ENCODE results near the gene BARD1. TPM values are rescaled to one million over a fixed set of nuclear protein-coding genes. Genes with fewer than 3 reads are reported as not detected.

Gene BARD1
- total and polyA plus RNA-seq, 2 donors (not counting 1 experiment from before 2014, with no cell fraction given), result 4.3 to 20.7 TPM

DNA sequence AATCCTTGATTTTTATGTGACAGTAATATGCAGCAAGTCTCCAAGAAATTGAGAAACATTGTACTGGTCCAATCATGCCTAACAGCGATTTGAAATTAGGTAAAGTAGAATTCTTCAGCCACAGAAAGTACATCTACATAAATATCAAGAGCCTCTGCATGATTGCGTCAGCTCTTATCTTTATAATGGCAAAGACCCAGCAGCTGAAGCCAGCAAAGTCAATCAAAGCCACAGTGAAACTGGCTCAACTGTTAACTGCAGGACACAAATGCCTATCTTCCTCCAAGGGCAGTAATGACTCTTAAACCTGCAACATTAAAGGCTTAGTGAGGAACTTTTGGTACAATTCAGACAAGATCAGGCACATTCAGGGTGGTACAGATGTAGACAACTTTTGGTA, 102.5 kb downstream of the BARD1 start:
- H3K4me2 ChIP-seq (replicated peaks; ENCODE audit: low read depth, low read length, poor library complexity, severe bottlenecking), result no peak overlapping the region
- H3K4me1 Mint-ChIP-seq, result no peaks in the 10 kb centered on the region
- no peaks in the 10 kb centered on the region for H3K79me2 ChIP-seq (ENCODE audit: control insufficient read depth, insufficient read depth, low read length)
- intact Hi-C loops (cut with micrococcal nuclease), result no loop called here
- H3K27me3 Mint-ChIP-seq, result no peaks in the 10 kb centered on the region
- H3K4me3 Mint-ChIP-seq, result no peak overlapping the region
- WGBS (ENCODE audit: insufficient coverage), result 100% methylated on average over 1 of the region's 2 CpGs
- H3K9ac ChIP-seq (ENCODE audit: low read length), result no peak overlapping the region
- H3K27ac Mint-ChIP-seq, result no peak overlapping the region
- H3K4me1 ChIP-seq (ENCODE audit: control insufficient read depth in 2 of 2, insufficient read depth in 2 of 2, low read length in 2 of 2), result no peaks in the 10 kb centered on the region
- H3K27ac ChIP-seq (ENCODE audit: low read length in 2 of 2), result no peak overlapping the region
- H3K4me3 ChIP-seq (ENCODE audit: control extremely low read depth in 1 of 5, extremely low read depth in 1 of 5, insufficient read depth in 1 of 5, low read depth in 2 of 5, low read length in 4 of 5), result no peak overlapping the region
- H2AFZ ChIP-seq (ENCODE audit: insufficient read depth, low read depth, low read length, poor library complexity, severe bottlenecking), result no peak overlapping the region
- peaks cover 3% of the 10 kb centered on the region for H3K9me3 Mint-ChIP-seq (ENCODE audit: insufficient read depth)
- H3K9me3 ChIP-seq (ENCODE audit: control extremely low read depth in 1 of 3, control insufficient read depth in 2 of 3, insufficient read depth in 1 of 3, low read length in 2 of 3), result no peaks in the 10 kb centered on the region
- H3K27me3 ChIP-seq (replicated peaks in 1 of 4; ENCODE audit: control extremely low read depth in 1 of 4, control insufficient read depth in 3 of 4, insufficient read depth in 4 of 4, low read length in 3 of 4), result no peaks in the 10 kb centered on the region
- no peak for DNase-seq
- ChIA-PET POLR2A (no interaction called here), CTCF (no interaction called here)
- ATAC-seq (ENCODE audit: low read depth), result no peak
- no peaks in the 10 kb centered on the region for H3K36me3 ChIP-seq (replicated peaks in 1 of 2; ENCODE audit: control extremely low read depth in 1 of 2, control insufficient read depth in 1 of 2, extremely low read depth in 1 of 2, insufficient read depth in 2 of 2, low read length in 1 of 2)
- TF ChIP-seq, protein P1, sequence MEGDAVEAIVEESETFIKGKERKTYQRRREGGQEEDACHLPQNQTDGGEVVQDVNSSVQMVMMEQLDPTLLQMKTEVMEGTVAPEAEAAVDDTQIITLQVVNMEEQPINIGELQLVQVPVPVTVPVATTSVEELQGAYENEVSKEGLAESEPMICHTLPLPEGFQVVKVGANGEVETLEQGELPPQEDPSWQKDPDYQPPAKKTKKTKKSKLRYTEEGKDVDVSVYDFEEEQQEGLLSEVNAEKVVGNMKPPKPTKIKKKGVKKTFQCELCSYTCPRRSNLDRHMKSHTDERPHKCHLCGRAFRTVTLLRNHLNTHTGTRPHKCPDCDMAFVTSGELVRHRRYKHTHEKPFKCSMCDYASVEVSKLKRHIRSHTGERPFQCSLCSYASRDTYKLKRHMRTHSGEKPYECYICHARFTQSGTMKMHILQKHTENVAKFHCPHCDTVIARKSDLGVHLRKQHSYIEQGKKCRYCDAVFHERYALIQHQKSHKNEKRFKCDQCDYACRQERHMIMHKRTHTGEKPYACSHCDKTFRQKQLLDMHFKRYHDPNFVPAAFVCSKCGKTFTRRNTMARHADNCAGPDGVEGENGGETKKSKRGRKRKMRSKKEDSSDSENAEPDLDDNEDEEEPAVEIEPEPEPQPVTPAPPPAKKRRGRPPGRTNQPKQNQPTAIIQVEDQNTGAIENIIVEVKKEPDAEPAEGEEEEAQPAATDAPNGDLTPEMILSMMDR (IDR thresholded peaks at IDR 0.05), result no peak
- no peak for TF ChIP-seq EZH2 (IDR thresholded peaks at IDR 0.05; ENCODE audit: borderline replicate concordance, insufficient read depth, low read depth, low read length, poor library complexity, severe bottlenecking)
- no peaks in the 10 kb centered on the region for H4K20me1 ChIP-seq (ENCODE audit: control insufficient read depth, insufficient read depth, low read length, poor library complexity, severe bottlenecking)

DNA sequence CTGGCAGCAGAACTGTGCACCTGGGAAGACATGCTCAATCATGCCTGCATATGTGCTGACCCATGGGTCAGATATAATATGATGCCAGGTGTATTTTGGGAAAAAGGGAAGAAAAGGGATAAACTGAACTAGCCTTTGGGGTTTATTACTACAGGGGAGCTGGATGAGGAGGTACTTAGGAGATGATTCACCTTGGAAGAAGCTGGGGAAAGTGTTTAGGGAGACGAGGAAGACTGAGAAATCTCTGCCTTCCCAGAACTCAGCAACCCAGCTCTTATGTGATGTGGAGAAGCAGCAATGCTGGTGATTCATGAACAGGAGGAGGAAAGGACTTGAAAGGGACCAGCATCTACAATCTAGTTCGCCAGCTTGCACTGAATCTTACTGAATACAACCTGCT, 110.2 kb downstream of the BARD1 start:
- H3K36me3 ChIP-seq (replicated peaks in 1 of 2; ENCODE audit: control extremely low read depth in 1 of 2, control insufficient read depth in 1 of 2, extremely low read depth in 1 of 2, insufficient read depth in 2 of 2, low read length in 1 of 2), result no peaks in the 10 kb centered on the region
- Mint-ChIP-seq H3K4me3 (no peak overlapping the region), H3K9me3 (ENCODE audit: insufficient read depth) (peaks cover 2% of the 10 kb centered on the region), H3K27me3 (no peaks in the 10 kb centered on the region), H3K4me1 (no peaks in the 10 kb centered on the region), H3K27ac (no peak overlapping the region)
- H3K4me1 ChIP-seq (ENCODE audit: control insufficient read depth in 2 of 2, insufficient read depth in 2 of 2, low read length in 2 of 2), result no peaks in the 10 kb centered on the region
- ChIA-PET POLR2A (no interaction called here), CTCF (no interaction called here)
- H4K20me1 ChIP-seq (ENCODE audit: control insufficient read depth, insufficient read depth, low read length, poor library complexity, severe bottlenecking), result no peaks in the 10 kb centered on the region
- H3K79me2 ChIP-seq (ENCODE audit: control insufficient read depth, insufficient read depth, low read length), result no peaks in the 10 kb centered on the region
- no peak overlapping the region for H2AFZ ChIP-seq (ENCODE audit: insufficient read depth, low read depth, low read length, poor library complexity, severe bottlenecking)
- H3K27ac ChIP-seq (ENCODE audit: low read length in 2 of 2), result no peak overlapping the region
- intact Hi-C loops (cut with micrococcal nuclease), result no loop called here
- no peak overlapping the region for H3K4me3 ChIP-seq (ENCODE audit: control extremely low read depth in 1 of 5, extremely low read depth in 1 of 5, insufficient read depth in 1 of 5, low read depth in 2 of 5, low read length in 4 of 5)
- no peak overlapping the region for H3K4me2 ChIP-seq (replicated peaks; ENCODE audit: low read depth, low read length, poor library complexity, severe bottlenecking)
- TF ChIP-seq, protein P1 (IDR thresholded peaks at IDR 0.05), result no peak
- no peak for TF ChIP-seq EZH2 (IDR thresholded peaks at IDR 0.05; ENCODE audit: borderline replicate concordance, insufficient read depth, low read depth, low read length, poor library complexity, severe bottlenecking)
- DNase-seq (no peak), ATAC-seq (ENCODE audit: low read depth) (no peak)
- no peaks in the 10 kb centered on the region for H3K27me3 ChIP-seq (replicated peaks in 1 of 4; ENCODE audit: control extremely low read depth in 1 of 4, control insufficient read depth in 3 of 4, insufficient read depth in 4 of 4, low read length in 3 of 4)
- WGBS (ENCODE audit: insufficient coverage), result no CpG with 5 or more reads among the region's 2 CpGs
- no peak overlapping the region for H3K9ac ChIP-seq (ENCODE audit: low read length)
- peaks cover 0 to 11% (median 7%) of the 10 kb centered on the region in 3 donors for H3K9me3 ChIP-seq (ENCODE audit: control extremely low read depth in 1 of 3, control insufficient read depth in 2 of 3, insufficient read depth in 1 of 3, low read length in 2 of 3)
